ENCODE measurements around the gene NXPH2.

DNA sequence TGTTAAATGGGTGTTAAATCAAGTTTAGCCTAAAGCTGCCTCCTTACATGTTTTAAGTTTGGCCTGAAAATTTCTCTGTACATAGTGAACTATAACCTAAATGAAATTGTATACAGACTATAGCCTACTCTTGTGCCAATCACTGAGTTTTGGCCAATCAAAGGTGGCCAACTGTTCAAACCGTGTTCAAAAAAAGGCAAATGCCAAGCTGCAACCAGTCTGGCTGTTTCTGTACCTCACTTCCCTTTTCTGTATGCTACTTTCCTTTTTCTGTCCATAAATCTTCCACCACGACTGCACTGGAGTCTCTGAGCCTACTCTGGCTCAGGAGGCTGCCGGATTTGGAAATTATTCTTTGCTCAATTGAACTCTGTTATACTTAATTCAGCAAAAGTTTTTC, 157.6 kb downstream of the NXPH2 start:
- TF ChIP-seq, protein P1, sequence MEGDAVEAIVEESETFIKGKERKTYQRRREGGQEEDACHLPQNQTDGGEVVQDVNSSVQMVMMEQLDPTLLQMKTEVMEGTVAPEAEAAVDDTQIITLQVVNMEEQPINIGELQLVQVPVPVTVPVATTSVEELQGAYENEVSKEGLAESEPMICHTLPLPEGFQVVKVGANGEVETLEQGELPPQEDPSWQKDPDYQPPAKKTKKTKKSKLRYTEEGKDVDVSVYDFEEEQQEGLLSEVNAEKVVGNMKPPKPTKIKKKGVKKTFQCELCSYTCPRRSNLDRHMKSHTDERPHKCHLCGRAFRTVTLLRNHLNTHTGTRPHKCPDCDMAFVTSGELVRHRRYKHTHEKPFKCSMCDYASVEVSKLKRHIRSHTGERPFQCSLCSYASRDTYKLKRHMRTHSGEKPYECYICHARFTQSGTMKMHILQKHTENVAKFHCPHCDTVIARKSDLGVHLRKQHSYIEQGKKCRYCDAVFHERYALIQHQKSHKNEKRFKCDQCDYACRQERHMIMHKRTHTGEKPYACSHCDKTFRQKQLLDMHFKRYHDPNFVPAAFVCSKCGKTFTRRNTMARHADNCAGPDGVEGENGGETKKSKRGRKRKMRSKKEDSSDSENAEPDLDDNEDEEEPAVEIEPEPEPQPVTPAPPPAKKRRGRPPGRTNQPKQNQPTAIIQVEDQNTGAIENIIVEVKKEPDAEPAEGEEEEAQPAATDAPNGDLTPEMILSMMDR (IDR thresholded peaks at IDR 0.05; ENCODE audit: extremely low read depth in 1 of 2, insufficient read depth in 1 of 2, low read depth in 1 of 2, low read length in 2 of 2) = no peak
- TF ChIP-seq EZH2 (IDR thresholded peaks at IDR 0.05; ENCODE audit: borderline replicate concordance, low read depth, low read length, severe bottlenecking) (no peak), MYC (IDR thresholded peaks at IDR 0.05; ENCODE audit: low read depth, low read length) (no peak)

Measured in endothelial cell of umbilical vein (primary cell).